Spleen (tissue), 7 donors: ENCODE data around the gene ALOXE3.

Experiments used
- POLR2AphosphoS5 ChIP-seq, 3 donors: sonication (generic); formaldehyde crosslinking; IDR thresholded peaks; one replicate each; pipeline ENCODE4 v1.5.1; 2017; ENCODE audit warnings: antibody characterized with exemption in 3 of 3
- TF ChIP-seq, protein P1 (sequence below), 11 experiments: fragments of 200-600 bp in 7 of 11; fragments of 450-650 bp in 4 of 11; sonication (generic) in 4 of 11; IDR thresholded peaks in 8 of 11; conservative IDR thresholded peaks in 3 of 11; 1 replicate in 7 of 11; 2 replicates in 4 of 11; pipeline versions ENCODE4 v1.4.0 to v1.8.0; 2016 to 2021; ENCODE audit warnings: antibody characterized with exemption in 11 of 11, inconsistent platforms in 4 of 11, mild to moderate bottlenecking in 1 of 11
- donor health status: DM: no; HTN: no; CAD: no; lungs with moderate emphysema.
- donor health status: DM: no; HTN: no; CAD: no.
- donor health status: DM: no; HTN: no; CAD: no.

DNA sequence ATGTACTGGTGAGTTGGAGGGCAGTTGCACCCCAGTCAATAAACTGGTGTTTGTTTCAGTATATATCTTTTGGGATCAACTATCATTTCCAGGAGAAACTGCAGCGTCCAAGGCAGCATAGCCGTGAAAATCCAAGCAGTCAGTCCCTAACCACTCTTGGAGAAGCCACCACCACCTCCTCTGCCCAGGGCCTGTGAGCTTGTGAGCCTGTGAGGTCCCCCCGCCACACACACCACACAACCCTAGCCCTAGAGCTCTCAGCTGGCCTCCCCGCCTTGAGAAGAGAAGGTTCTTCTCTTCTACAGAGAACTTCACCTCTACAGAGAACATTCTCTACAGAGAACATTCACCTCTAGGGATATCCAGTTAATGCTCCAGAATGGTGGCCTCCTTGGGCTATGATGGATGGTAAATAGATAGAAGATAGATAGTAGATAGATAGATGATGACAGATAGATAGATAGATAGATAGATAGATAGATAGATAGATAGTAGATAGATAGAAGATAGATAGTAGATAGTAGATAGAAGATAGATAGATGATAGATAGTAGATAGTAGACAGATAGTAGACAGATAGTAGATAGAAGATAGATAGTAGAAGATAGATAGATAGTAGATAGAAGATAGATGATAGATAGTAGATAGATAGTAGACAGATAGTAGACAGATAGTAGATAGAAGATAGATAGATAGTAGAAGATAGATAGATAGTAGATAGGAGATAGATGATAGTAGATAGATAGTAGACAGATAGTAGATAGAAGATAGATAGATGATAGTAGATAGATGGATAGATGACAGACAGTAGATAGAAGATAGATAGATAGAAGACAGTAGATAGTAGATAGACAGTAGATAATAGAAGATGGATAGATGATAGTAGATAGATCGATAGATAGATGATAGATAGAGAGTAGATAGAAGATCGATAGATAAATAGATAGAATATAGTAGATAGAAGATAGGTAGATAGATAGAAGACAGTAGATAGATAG lies 65.8 kb downstream of the ALOXE3 start:
- no peak for TF ChIP-seq POLR2AphosphoS5 (IDR thresholded peaks at IDR 0.05)
- TF ChIP-seq, protein P1, sequence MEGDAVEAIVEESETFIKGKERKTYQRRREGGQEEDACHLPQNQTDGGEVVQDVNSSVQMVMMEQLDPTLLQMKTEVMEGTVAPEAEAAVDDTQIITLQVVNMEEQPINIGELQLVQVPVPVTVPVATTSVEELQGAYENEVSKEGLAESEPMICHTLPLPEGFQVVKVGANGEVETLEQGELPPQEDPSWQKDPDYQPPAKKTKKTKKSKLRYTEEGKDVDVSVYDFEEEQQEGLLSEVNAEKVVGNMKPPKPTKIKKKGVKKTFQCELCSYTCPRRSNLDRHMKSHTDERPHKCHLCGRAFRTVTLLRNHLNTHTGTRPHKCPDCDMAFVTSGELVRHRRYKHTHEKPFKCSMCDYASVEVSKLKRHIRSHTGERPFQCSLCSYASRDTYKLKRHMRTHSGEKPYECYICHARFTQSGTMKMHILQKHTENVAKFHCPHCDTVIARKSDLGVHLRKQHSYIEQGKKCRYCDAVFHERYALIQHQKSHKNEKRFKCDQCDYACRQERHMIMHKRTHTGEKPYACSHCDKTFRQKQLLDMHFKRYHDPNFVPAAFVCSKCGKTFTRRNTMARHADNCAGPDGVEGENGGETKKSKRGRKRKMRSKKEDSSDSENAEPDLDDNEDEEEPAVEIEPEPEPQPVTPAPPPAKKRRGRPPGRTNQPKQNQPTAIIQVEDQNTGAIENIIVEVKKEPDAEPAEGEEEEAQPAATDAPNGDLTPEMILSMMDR (IDR thresholded peaks at IDR 0.05 in 8 of 11, conservative IDR thresholded peaks at IDR 0.05 in 3 of 11) = no peak
